ENCODE data around the gene MCHR1.

MCHR1 gene

DNA sequence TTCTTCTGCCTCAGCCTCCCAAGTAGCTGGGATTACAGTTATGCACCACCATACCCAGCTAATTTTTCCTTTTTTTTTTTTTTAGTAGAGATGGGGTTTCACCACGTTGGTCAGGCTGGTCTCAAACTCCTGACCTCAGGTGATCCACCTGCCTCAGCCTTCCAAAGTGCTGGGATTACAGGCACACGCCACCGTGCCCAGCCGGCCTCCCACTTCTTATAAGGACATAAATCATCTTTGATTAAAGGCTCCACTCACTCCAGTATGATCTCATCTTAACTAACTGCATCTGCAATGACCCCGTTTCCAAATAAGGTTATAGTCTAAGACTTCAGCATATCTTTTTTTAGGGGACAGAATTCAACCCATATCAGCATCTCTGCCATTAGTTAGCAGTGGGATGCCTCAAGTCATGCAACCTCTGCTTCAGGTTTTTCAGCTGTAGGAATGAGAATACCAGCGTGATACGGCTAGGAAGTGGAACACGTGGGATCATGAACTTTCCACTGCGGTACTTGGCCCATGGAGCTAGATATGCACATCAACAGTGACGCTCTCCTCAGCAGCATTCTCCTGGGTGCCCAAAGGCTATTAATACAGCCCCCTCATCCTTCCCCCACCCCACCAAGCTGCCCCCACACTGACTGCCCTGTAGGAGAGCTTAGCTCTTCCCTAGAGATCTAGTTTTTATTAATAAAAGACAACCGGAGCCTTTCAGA, 41.4 kb downstream of the MCHR1 start:
- no peaks in the 10 kb centered on the region for H3K4me1 ChIP-seq (ENCODE audit: control insufficient read depth, insufficient read depth, low read length)
- H3K9me3 ChIP-seq (ENCODE audit: control insufficient read depth, low read length): no peaks in the 10 kb centered on the region
- H3K4me3 ChIP-seq (ENCODE audit: low read length): no peak overlapping the region
- H3K9ac ChIP-seq (ENCODE audit: low read length): no peak overlapping the region
- H3K36me3 ChIP-seq (ENCODE audit: control insufficient read depth, insufficient read depth, low read length): no peaks in the 10 kb centered on the region
- H3K27me3 ChIP-seq (ENCODE audit: control insufficient read depth, insufficient read depth, low read length): peaks cover 7% of the 10 kb centered on the region

DNA sequence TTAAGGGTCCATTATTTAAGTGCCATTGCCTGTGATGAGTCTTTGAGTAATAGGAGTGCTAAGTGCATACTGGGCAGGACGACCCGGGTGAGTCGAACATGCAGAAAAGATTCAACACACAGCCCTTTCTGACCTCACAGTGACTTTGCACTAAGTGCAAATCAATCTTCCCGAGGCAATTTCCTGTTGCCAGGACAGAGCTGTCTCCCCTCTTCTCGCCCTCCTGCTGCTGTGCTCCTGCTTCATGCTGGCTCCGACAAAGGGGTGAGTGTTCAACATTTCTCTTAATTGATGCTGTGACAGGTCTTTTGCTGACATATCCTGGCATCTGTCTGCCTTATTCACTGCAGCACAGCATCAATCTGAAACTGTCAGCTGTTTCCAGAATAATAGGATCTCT, 42.0 kb downstream of the MCHR1 start:
- Histone ChIP-seq H3K9me3 (ENCODE audit: control insufficient read depth, low read length) (no peaks in the 10 kb centered on the region), H3K4me3 (ENCODE audit: low read length) (no peak overlapping the region), H3K27me3 (ENCODE audit: control insufficient read depth, insufficient read depth, low read length) (peaks cover 7% of the 10 kb centered on the region), H3K36me3 (ENCODE audit: control insufficient read depth, insufficient read depth, low read length) (no peaks in the 10 kb centered on the region), H3K9ac (ENCODE audit: low read length) (no peak overlapping the region), H3K4me1 (ENCODE audit: control insufficient read depth, insufficient read depth, low read length) (no peaks in the 10 kb centered on the region)

DNA sequence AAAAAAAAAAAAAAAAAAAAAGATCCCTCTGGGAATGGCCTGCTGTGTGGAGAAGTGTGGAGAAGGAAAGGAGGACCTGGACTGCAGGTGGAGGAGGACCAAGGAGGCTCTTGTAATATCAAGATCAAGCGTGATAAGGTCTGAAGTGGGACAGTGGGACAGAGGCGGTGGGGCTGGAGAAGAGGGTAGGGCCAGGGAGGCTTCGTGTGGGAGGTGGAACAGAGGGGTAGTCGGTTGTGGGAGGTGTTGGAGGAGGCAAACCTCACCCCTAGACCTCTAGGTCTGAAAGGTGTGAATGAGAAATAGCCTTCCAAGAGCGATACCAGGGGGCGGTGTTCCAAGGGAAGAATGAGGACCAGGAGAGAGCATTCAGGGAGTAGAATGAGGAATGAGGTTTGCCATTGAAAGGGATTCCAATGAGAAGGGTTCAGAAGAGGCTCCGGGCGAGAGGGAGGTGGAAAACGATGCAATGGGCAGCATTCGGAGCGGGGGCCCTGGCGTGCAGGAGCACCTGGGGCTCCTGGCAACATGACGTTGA, 44.2 kb downstream of the MCHR1 start:
- peaks cover under 1% of the 10 kb centered on the region for H3K4me1 ChIP-seq (ENCODE audit: control insufficient read depth, insufficient read depth, low read length)
- peaks cover 7% of the 10 kb centered on the region for H3K27me3 ChIP-seq (ENCODE audit: control insufficient read depth, insufficient read depth, low read length)
- no peak overlapping the region for H3K4me3 ChIP-seq (ENCODE audit: low read length)
- no peak overlapping the region for H3K9ac ChIP-seq (ENCODE audit: low read length)
- no peaks in the 10 kb centered on the region for H3K9me3 ChIP-seq (ENCODE audit: control insufficient read depth, low read length)
- no peaks in the 10 kb centered on the region for H3K36me3 ChIP-seq (ENCODE audit: control insufficient read depth, insufficient read depth, low read length)

DNA sequence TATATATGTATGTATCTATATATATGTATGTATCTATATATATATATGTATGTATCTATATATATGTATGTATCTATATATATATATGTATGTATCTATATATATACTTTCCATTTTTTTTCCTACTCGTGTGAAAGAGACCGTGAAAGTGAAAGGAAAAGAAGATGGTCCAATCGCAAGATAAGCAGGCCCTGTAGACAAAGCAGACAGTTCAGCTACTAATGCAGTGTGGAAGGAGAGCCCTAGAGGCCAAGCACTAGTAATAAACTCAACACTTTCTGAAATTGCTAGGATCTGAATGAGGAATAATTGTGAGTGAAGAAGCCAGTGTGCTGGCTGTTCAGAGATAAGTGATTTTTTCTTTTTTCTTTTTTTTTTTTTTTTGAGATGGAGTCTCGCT, 47.2 kb downstream of the MCHR1 start:
- H3K9me3 ChIP-seq (ENCODE audit: control insufficient read depth, low read length): no peaks in the 10 kb centered on the region
- no peaks in the 10 kb centered on the region for H3K27me3 ChIP-seq (ENCODE audit: control insufficient read depth, insufficient read depth, low read length)
- no peak overlapping the region for H3K9ac ChIP-seq (ENCODE audit: low read length)
- H3K36me3 ChIP-seq (ENCODE audit: control insufficient read depth, insufficient read depth, low read length): no peaks in the 10 kb centered on the region
- H3K4me3 ChIP-seq (ENCODE audit: low read length): no peak overlapping the region
- peaks cover 6% of the 10 kb centered on the region for H3K4me1 ChIP-seq (ENCODE audit: control insufficient read depth, insufficient read depth, low read length)

DNA sequence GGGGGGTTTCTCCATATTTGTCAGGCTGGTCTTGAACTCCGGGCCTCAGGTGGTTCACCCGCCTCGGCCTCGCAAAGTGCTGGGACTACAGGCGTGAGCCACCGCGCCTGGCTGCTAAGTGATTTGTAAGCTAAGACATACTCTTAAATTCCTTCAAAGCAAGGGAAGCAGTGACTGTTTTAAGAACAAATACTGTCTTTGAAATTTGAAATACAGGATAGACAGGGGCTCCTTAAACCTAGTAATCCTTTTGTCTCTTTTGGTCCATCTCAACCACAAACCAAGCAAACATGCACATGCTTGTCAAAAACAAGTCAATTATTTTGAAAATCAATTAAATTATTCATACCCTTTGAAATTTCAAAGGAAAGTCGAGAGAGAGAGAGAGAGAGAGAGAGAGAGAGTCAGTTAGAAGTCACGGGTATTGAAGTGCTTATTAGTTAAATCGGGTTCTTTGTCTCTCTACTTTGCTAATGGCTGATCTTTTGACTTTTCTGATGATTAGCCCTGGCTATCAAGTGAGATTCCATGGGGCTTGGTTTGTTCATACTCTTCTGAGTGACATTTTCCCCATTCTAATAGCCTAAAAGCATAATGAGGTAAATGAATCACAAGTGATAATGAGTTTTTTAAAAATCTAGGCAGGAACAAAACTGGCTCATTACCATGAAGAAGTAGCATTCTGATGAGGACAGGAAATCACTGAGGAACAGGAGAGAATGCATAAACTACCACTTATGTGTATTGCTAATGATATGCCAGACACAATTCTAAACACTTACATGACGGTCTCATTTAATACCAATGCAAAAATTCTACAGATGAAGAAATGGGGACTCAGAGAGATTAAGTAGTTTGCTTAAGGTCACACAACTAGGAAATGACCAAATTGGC, 48.0 kb downstream of the MCHR1 start:
- no peaks in the 10 kb centered on the region for H3K27me3 ChIP-seq (ENCODE audit: control insufficient read depth, insufficient read depth, low read length)
- H3K4me1 ChIP-seq (ENCODE audit: control insufficient read depth, insufficient read depth, low read length): peaks cover 14% of the 10 kb centered on the region
- no peaks in the 10 kb centered on the region for H3K36me3 ChIP-seq (ENCODE audit: control insufficient read depth, insufficient read depth, low read length)
- H3K4me3 ChIP-seq (ENCODE audit: low read length): no peak overlapping the region
- no peaks in the 10 kb centered on the region for H3K9me3 ChIP-seq (ENCODE audit: control insufficient read depth, low read length)
- H3K9ac ChIP-seq (ENCODE audit: low read length): no peak overlapping the region

DNA sequence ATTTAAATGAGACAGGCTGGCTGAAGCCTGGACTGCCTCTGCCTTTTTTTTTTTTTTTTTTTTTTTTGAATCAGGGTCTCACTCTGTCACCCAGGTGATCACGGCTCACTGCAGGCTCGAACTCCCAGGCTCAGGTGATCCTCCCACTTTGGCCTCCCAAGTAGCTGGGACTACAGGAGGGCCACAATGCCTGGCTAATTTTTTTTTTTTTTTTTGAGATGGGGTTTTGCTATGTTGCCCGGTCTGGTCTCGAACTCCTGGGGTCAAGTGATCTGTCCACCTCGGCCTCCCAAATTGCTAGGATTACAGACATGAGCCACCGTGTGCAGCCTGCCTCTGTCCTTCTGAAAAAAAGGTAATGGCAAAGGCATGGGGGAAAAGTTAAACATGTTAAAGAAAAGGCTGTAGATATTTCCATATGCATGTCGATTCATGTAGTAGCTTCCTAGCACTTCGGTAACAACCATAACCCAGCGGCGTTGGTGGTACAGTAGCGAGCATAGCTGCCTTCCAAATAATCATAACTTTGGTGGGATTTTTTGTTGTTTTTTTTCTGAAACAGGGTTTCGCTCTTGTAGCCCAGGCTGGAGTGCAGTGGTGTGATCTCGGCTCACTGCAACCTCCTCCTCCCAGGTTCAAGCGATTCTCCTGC, 48.8 kb downstream of the MCHR1 start:
- Histone ChIP-seq H3K4me1 (ENCODE audit: control insufficient read depth, insufficient read depth, low read length) (peaks cover 19% of the 10 kb centered on the region), H3K27me3 (ENCODE audit: control insufficient read depth, insufficient read depth, low read length) (no peaks in the 10 kb centered on the region), H3K9ac (ENCODE audit: low read length) (no peak overlapping the region), H3K9me3 (ENCODE audit: control insufficient read depth, low read length) (no peaks in the 10 kb centered on the region), H3K36me3 (ENCODE audit: control insufficient read depth, insufficient read depth, low read length) (no peaks in the 10 kb centered on the region), H3K4me3 (ENCODE audit: low read length) (no peak overlapping the region)

DNA sequence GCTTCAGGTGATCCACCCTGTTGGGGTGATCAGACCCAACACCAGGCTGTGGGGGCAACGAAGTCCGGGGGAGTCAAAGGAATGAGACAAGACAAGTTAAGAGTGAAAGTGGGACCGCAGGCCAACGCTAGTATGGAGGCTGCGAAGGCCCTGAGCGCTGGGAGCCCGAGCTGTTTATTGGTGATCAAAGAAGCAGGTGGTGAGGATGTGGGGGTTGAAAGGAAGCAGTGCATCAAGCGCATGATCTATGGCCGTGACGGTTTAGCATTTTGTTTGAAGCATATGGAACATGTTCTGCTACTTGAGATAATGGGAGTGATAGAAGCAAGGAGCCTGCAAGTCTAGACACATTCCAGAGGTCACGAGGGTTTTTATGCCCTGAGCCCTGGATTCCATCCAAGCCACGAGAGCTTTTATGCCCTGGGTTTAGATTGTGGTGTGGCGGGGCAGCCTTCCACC, 49.5 kb downstream of the MCHR1 start:
- Histone ChIP-seq H3K36me3 (ENCODE audit: control insufficient read depth, insufficient read depth, low read length) (no peaks in the 10 kb centered on the region), H3K4me3 (ENCODE audit: low read length) (no peak overlapping the region), H3K4me1 (ENCODE audit: control insufficient read depth, insufficient read depth, low read length) (peaks cover 21% of the 10 kb centered on the region), H3K9ac (ENCODE audit: low read length) (no peak overlapping the region), H3K27me3 (ENCODE audit: control insufficient read depth, insufficient read depth, low read length) (no peaks in the 10 kb centered on the region), H3K9me3 (ENCODE audit: control insufficient read depth, low read length) (no peaks in the 10 kb centered on the region)

DNA sequence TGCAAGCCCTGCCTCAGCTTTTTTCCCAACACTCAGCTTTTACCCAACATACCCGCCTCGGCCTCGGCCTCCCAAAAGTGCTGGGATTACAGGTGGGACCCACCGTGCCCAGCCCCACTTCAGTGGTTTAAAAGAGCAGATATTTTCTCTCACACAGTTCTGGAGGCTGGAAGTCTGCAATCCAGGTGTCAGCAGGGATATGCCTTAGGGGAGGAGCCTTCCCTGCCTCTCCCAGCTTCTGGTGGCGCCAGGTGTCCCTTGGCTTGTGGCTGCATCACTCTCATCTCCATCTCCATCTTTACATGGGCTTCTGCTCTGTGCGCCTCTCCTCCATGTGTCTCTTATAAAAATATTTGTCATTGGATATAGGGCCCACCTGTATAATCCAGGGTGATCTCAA, 50.0 kb downstream of the MCHR1 start:
- Histone ChIP-seq H3K36me3 (ENCODE audit: control insufficient read depth, insufficient read depth, low read length) (no peaks in the 10 kb centered on the region), H3K27me3 (ENCODE audit: control insufficient read depth, insufficient read depth, low read length) (no peaks in the 10 kb centered on the region), H3K4me3 (ENCODE audit: low read length) (no peak overlapping the region), H3K9me3 (ENCODE audit: control insufficient read depth, low read length) (no peaks in the 10 kb centered on the region), H3K4me1 (ENCODE audit: control insufficient read depth, insufficient read depth, low read length) (peaks cover 21% of the 10 kb centered on the region), H3K9ac (ENCODE audit: low read length) (no peak overlapping the region)

All from mucosa of stomach (tissue), 1 donor.